HG02943 (cell line): ENCODE data around the gene ARRDC1.
"Not testable (repeated sequence)": the region's sequence is repeated elsewhere in the genome, so short reads cannot be mapped to it uniquely, and the experiment has no call there.

Experiments
- ATAC-seq: cut with Tn5 transposase; IDR thresholded peaks from one replicate; pipeline ENCODE4 v1.9.1; 2021; ENCODE audit warnings: mild to moderate bottlenecking, low read depth, moderate library complexity; ENCODE audit not compliant: unreplicated experiment

The ARRDC1 gene

DNA sequence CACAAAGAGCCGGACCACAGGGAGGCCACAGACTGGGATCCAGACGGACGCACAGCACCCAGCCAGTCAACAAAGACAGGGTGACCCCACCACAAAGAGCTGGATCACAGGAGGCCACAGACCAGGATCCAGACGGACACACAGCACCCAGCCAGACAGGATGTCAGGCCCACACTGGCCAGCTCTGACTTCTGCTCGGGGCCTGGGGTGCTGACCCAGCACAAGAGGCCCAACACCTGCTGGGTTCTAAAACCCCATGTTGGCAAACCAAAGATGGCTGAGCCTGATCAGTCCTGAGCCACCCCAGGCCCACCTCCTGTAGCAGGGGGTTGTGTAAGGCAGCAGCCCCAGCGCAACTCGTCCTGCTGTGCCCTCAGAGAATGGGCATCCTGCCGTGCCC, 21.5 kb upstream of the ARRDC1 start:
- ATAC-seq = no peak

DNA sequence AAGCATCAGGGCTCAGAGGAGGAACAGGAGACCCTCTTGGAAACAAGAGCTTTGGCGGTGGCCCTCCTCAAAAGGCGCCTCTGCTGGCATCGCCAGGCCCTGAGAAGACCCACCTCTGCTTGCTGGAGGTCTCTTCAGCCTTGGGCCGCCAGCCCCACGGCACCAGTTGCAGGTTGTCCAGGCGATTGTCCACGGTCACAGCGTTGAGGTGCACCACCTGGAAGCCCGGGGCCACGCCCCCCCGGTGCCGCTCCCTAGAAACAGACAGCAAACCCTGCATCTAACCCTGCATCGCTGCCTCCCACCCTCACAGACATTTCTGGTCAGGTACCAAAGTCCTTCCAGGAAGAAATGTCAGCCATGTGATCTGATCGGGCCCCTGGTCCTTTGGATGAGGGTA, 18.6 kb upstream of the ARRDC1 start:
- no peak for ATAC-seq

DNA sequence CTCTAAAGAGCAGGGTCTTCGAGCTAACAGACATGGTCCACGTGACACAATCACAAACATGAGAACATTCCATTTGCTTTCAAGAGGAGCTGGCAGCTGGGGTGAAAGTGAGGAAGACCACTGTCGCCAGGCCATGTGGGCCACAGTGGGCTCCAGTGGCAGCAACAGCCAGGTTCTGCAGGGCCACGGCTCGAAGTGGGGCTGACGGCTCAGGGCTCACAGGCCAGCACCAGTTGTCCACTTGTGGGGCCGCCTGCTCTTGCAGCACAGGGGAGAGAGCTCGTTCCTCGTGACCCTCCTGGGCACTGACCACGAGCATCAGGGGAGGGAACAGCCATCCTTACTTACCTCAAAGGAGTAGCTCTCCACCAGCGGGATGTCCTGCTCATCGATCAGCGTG, 17.2 kb upstream of the ARRDC1 start:
- ATAC-seq = no peak

DNA sequence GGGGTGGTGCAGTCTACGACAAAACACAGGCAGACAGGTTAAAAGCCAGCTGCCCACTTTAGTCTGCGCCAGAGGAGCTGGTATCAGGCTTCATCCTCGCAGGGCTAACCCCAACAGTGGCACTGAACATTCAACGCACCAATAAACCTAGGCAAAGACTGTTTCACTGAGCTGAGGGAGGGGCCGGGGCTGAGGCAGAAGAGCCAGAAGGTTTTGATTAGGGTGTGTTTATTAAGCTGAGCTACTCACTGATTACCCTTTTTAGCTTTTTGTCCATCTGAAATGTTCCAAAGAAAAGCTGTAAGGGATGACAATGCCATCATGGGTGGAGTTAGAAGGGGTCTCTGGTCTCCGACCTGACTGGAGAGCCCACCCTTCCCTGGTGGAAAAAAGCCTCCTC, 16.6 kb upstream of the ARRDC1 start:
- no peak for ATAC-seq

DNA sequence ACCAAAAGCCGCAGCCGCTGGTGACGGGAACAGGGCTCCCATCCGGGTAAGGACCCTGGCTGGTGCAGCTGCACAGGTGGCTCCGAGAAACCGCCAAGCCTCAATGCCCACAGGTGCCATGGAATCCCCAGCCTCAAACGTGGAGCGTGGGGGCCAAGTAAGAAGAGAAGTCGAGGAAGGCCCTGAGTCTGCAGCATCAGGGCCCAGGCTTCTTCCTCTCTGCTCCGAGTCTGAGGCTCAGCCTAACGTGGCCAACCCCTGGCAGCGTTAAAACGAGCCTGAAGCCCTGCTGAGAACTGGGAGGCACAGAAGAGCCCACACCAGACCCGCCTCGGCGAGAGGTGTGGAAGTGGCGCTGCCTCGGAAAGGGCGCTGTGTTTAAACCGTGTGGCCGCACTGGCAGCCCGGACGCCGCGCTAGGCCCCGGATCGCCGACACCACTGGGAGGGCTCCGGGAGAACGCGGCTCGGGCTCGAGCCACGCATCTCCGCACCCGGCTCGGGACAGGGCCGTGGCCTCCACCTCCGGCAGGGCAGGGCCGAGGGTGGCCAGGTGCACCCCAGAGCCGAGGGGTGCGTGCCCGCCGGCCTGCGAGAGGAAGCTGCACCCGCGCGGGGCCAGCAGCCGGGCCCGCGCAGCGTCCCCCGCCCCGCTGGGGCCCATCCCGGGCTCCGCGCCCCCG, 15.9 kb upstream of the ARRDC1 start:
- ATAC-seq = peak; percentile 16

DNA sequence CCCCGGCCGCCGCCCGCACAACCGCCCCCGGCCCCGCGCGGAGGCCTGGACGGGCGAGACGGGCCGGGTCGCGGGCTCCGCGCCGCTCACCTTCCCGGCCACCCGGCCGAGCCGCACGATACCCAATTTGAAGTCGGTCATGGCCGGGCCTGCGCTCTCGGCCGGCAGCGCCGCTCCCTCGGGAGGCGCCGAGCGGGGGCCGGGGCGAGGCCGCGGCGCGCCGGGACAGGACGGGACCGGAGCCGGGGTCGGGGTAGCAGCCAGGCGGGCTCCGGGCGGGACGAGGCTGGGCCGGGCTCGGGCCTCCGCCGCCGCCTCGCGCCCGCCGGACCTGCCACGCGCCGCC, 15.4 kb upstream of the ARRDC1 start:
- ATAC-seq = peak; percentile 22

DNA sequence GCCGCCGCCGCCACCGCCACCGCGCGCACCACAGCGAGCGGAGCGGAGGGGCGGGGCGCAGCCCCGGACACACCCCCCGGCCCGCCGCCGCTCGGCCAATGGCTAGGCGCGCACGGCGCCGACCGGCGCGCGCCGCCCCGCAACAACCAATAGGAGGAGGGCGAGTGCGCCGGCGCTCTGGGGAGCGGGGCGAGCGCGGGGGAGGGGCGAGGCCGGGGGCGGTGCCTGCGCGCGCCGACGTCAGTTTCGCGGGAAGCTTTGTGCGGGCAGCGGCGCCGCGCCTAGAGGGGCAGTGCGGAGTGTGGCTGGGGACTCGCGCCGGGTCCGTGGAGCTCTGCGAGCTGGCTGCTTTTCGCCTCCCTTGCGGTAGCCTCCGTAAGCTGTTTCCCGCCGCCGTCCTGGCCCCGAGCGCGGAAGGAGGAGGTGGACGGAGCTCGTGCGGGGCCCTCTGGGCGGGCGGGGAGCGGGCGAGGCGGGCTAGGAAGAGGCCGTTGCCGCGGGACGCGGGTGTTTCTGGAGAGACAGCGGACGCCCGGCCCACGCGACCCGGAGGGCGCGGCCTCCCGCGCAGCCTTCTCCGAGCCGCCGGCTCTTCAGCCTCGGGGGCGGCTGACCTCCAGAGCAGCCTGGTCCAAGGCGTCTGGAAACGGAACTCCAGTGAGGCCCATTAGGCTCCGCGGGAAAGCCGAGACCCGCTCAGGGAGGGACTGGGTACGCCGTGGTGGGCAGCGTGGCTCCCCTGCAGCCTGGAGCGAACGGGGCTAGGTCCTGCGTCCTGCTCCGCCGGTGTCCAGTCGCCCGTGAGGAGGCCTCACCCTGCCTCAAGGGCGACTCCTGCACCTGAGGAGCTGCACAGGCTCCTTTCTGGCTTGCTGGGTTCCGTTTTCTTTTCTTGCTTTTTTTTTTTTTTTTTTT, 14.8 kb upstream of the ARRDC1 start, which contains the start of gene ZMYND19:
TSS of gene ZMYND19 (minus strand) at position 44 of the 915 bp plus-strand sequence. CDS start 249 bp downstream, outside the sequence.
- peak; percentile 73 for ATAC-seq

DNA sequence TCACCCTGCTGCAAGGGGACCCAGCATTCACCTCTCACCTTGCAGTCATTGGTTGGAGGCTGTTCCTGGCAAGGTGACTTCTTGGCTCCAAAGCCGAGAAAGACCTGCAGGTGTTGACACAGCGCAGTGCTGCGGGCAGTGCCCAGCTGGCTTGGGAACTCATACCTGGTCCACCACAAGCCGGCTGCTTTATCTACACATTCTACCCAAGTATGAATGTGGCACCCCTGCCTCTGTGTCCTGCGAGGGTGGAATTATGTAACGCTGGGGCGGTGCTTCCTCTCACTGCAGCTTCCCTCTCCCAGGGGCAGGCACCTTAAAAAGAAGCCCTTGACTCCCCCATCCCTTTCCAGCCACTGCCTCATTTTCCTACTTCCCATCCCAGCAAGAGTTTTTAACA, 12.7 kb upstream of the ARRDC1 start:
- no peak for ATAC-seq

DNA sequence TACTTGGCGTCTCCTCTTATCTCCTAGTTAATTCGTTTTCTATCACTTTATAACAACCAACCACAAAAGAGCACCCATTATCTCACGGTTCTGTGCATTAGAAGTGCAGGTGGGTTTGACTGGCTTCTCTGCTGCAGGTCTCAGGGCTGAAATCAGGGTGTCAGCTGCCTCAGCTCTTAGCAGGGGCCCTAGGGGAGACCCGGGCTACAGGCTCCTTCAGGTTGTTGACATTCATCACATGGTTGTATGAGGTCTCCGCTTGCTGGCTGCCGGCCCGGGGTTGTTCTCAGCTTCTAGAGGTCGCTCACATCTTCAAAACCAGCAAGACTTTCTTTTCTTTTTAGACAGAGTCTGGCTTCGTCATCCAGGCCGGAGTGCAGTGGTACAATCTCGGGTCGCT, 12.3 kb upstream of the ARRDC1 start:
- ATAC-seq = no peak

DNA sequence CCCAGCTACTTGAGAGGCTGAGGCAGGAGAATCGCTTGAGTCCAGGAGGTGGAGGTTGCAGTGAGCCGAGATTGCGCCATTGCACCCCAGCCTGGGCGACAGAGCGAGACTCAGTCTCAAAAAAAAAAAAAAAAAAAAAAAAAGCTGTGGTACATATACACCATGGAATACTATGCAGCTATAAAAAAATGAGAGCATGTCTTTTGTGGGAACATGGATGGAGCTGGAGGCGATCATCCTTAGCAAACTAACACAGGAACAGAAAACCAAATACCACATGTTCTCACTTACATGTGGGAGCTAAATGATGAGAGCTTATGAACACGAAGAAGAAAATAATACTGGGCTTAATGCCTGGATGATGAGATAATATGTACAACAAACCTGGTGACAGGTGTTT, 8.9 kb upstream of the ARRDC1 start:
- not testable (repeated sequence) for ATAC-seq

DNA sequence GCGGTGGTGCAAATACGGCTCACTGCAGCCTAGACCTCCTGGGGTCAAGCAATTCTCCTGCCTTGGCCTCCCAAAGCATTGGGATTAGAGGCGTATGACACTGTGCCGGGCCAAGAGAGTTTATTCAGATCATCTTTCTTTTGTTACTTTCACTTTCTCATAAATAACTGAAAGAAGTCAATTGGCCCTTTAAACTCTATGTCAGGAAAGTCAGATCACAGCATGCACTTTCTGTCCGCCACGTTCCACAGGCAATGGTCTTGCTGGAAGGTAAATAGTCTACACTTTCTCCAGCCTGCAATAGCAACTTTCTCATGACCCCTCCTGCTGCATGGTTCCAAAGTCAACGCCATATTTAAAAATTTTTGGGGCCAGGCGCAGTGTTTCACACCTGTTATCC, 6.5 kb upstream of the ARRDC1 start:
- ATAC-seq = no peak

DNA sequence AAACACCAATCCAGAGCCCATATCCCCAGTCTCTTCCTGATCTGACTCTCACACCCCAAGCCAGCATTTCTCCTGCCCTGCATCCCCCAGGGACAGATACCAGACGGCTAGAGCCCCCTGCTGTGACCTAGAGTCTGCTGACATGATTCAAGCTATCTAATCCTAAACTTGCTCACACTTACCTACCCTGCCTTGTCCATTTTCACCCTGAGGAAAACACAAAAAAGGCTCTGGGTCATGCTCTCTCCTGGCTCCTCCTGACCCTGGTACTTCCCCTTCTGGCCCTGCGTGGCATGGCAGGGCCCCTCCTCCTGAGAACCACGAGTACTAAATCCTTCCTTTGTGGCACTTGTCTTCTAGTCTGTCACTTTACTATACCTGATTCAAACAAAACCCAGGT, 2.8 kb upstream of the ARRDC1 start:
- no peak for ATAC-seq

DNA sequence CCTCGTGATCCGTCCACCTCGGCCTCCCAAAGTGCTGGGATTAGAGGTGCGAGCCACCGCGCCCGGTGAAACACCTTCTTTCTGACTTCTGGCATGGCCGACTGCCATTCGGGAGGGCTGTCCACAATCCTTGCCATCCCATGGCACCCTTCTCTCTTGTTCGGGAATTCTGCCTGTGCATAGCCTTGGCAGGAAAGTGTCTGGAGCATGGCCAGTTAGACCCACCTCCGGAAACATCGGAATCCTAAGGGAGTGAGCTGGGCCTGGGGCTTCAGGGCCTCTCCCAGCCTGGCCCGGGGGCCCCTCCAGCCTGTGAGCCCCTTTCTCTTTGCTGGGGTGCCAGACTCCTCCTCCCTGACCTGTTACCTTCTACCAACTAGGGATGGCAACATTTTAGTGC, 1.6 kb upstream of the ARRDC1 start:
- no peak for ATAC-seq

DNA sequence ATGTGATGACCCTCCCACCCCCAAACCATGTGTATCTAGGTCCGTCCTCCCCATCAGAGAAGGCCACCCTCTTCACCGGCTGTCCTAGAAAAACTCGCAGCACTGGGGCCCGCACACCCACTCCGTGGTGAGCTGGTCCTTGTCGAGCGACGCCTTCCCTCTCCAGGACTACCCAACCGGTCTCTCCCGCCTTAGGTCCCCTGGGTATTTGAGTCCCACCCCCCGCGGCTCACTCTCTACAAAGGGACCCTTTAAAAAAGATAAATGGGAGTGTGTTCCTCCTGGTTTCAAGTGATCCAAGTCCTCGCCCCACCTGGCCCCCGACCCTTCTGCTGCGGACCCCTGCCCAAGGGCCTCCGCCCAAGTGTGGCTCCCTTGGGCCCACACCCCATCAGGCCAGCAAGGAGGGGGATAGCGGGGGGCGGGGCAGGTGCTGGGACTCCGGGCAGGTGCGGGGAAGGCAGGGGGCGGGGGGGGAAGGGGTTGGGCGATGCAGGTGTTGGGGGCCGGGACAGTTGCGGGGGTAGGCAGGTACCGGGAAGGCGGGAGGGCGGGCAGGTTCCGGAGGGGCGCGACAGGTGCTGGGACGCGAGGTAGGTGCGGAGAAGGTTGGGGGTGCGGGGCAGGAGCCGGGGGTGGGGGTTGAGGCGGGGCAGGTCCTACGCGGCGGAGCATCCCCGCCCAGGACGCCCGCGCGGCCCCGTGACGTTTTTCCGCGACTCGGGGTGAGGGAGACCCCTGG, 970 bp upstream of the ARRDC1 start:
- no peak for ATAC-seq

DNA sequence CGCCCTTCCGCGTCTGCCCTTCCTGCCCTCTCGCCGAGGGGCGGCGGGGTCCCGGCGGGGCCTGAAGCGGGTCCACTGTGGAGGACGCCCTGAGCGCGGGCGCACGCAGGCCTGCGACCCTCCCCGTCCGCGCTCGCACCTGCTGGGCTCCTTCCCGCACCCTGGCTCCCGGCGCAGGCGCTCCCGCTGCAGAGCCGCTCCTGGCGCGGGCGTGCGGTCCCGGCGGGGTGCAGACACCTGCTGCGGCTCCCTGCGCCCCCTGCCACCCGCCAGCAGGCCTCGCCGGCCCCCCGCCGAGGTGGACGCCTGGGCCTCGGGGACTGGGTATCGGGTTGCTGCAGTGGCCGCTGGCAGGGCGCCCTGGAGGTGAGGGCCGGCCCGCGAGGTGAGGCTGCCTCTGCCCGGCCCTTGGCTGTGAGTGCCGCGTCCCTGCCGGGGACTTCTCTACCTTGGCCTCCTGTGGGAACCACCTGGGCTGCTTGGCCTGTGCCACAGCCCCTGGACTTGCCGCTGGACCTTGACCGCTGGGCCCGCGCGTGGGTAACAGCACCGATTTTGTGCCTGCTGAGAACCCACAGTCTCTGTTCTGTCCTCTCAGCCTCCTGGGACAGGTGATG, 627 bp downstream of the ARRDC1 start:
- peak; percentile 34 for ATAC-seq

DNA sequence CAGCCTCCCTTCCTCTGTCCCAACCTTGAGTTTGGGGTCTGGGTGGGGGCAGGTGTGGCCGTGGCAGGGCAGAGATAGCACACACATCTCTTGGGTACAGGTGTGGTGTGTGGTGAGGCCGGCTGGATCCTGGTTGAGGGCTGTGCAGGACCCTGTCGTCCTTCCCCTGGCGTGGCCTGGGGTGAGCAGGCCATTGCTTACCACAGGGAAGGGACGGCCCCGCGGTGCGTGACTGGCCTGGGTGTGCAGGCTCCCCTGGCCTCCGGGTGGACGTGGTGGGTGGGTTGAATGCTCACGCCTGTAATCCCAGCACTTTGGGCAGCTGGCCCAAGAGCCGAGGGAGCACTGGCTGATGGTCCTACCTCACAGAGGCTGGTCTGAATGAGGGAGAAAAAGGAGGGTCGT, 1.2 kb downstream of the ARRDC1 start:
- no peak for ATAC-seq

DNA sequence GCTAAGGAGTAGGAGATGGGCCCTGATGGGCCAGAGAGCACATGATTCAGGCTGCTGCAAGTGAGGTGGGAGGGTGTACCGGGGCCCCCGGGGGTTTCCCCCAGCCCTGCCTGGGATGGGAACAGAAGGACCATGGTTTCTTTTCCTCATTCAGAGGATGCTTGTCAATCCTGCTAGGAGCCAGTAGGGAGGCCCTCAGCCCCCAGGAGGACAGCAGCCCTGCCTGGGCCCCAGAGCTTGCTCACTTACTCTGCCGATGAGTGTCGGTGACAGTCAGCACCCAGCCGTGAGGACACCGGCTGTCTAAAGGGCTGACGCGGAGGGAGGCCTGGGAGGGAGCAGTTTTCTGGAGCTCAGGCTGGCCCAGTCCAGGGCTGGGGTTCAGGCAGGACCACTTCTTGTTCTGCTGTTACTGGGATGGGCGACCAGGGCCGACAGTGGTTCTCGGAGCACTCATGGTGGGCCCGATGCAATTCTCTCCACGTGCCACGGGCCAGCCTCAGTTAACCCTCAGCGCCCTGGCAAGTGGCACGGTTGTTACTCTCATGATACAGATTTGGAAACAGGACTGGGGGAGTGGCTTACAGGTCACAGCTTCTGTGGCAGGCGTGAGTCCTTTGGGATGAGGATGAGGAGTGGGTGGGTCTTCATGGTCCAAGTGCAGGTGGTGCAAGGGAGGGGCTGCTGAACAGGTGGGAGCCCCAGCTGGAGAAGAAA, 1.8 kb downstream of the ARRDC1 start:
- ATAC-seq = no peak

DNA sequence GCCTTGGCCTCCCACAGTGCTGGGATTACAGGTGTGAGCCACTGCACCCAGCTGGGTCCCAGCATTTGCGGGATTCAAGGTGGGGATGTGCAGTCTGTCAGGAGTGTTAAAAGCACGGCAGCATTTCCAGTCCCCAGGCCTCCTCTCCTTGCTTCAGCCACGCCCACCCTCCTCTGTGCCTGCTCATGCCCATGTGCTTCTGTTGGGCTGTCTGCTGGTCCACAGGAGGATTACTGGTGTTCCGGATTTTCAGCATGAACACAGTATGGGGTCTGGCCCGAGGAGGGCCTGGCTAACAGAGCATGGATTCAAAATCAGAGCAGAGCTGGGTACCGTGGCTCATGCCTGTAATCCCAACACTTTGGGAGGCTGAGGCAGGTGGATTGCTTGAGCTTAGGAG, 5.5 kb downstream of the ARRDC1 start:
- no peak for ATAC-seq

DNA sequence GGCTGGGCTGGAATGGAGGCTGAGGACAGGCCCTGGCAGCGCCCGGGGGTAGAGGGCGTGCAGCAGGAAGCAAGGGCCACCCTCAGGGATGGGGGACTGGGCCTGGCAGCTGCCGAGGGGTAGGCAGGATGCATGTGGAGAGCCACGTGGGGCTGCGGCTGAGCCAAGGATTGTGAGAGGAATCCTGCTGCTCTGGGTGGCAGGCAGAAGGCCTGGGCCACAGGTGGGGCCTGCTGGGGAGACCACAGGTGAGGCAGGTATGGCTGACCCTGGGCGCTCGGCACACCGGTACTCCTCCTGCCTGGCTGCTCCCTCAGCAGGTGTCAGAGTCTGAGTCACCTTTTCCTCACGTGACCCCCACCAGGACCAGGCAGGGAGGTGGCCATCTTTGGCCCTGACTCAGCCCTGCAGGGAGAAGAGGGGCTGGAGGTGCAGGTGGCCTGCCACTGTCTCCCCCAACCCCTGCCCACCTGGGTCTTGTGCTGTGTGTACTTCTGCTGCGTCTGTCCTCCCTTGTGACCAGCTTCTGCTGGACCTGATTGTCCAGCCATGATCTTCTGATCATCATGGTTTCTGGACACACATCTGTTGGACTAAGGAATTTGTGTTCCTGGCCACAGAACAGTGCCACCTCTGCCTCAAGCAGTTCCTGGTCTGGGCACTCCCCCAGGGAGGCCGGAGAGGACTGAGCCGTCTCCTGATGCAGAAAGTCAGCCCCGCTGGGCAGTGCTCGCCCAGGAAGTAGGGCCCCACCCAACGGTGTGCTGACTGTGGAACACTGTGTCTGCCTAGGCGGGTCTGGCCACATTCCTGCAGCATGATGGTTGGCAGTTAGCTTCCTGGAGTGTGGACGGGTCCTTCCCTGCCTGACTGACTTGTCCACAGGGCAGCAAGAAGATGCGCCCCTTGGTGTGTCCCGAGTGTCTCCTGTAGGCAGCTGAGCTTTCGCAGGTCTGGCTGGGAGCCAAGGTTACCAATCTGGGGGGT, 6.4 kb downstream of the ARRDC1 start:
- ATAC-seq = no peak
